NT2/D1 (cell line): ENCODE results near the gene ABCA10.

ENCODE experiments used
- SUZ12 ChIP-seq: IDR thresholded peaks from 2 replicates; pipeline ENCODE4 v1.6.1; 2011; ENCODE audit not compliant: insufficient read length, insufficient read depth; ENCODE audit errors: extremely low read depth
- YY1 ChIP-seq: IDR thresholded peaks from 2 replicates; pipeline ENCODE4 v1.6.1; 2011; ENCODE audit not compliant: insufficient read length, insufficient read depth
- ZNF274 ChIP-seq: IDR thresholded peaks from 2 replicates; pipeline ENCODE4 v1.6.1; 2011; ENCODE audit warnings: mild to moderate bottlenecking, low read depth, low read length

DNA sequence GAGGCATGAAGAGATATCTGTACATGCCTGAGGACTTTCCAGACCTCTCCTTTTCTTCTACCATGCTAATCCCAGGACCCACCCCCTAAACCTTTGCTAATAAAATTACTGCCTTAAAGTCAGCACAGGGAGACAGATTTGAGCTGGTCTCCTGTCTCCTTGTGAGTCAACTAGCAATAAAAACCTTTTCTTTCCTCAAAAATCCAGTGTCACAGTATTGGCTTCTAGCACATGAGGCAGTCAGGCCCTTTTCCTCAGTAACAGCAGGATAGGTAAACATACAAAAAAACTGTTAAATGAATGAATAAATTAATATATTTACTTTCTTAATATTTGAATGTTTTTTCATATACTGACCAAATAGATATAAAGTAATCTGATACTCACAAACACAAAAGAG, 41.3 kb downstream of the ABCA10 start:
- TF ChIP-seq ZNF274 (no peak), SUZ12 (no peak), YY1 (no peak)
